GM21367 (cell line): Measurements from ENCODE around the gene ZNF804B.

Experiments used
- ATAC-seq: cut with Tn5 transposase; IDR thresholded peaks from one replicate; pipeline ENCODE4 v1.9.1; 2021; ENCODE audit not compliant: unreplicated experiment

ZNF804B gene

DNA sequence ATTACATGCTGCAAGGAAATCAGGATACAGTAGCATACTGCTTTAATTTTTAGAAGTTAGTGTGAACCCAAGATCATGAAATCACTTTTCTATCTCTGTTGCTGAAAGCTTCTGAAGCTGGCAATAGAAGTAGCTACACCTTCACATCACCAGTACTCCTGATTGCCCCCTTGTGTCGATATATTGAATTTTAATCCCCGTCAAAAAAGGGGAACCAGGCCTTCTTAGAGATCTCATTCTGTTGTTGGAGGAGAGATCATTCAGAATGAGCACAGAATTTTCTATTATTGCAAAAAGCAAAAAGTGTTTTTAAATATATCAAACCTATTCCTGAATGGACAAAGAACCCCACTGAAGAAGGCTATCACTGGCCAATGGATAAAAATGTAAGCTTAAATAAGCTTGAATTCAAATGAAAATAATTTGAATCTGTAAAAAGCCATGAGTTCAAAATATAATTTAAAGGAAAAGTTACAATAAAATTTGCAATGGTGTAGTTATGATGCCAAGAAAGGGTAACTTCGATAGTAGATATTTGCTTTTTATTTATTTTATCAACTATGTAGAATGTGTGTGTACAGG, 75.7 kb downstream of the ZNF804B start:
- ATAC-seq = peak; percentile 92

DNA sequence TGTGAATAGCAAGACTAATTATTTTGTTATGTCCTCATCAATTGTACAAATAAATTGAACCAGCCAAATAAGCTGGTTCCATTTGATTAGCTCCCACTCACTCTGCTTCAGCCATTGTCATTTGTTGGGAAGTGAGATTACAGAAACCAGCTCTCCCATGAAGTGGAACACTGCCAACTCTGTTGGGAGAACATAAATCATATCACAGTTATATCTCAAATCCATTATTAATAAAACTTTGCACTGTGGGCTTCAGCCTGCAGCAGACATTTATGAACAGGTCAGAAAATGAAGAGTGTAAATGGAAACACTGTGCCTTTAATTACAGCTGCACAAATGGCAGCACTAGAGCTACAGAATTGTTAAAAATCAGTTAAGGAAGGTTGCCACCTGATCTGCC, 82.7 kb downstream of the ZNF804B start:
- ATAC-seq = no peak

DNA sequence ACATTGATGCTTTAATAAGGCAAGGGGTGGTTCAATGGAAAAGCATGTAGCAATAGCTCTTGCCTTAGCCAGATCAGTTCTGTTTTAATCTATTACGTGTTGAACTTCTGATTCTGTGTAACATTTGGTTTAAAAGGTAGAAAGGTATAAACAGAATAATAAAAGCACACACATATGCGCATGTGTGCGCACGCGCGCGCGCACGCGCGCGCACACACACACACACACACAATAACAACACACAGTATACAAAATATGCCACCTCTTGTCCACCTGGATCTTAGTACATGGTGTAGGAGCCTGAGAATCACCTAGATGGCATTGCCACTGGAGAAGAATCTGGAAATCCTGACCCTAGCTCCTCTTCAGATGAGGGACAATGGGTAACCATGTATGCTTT, 85.6 kb downstream of the ZNF804B start:
- no peak for ATAC-seq

DNA sequence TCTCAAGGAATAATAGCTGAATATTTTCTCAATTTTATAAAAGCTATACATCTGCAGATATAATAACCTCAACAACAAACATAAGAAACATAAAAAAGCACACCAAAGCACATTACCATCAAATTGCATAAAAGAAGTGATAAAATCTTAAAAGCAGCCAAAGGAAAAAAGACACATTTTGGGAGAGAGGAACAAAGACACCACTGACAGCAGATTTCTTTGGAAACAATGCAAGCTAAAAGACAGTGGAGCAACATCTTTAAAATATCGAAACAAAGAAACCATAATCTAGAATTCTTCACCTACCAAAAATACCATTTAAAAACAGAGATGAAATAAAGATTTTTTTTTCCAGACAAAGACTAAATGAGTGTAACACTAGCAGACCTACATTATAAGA, 91.7 kb downstream of the ZNF804B start:
- ATAC-seq = no peak

DNA sequence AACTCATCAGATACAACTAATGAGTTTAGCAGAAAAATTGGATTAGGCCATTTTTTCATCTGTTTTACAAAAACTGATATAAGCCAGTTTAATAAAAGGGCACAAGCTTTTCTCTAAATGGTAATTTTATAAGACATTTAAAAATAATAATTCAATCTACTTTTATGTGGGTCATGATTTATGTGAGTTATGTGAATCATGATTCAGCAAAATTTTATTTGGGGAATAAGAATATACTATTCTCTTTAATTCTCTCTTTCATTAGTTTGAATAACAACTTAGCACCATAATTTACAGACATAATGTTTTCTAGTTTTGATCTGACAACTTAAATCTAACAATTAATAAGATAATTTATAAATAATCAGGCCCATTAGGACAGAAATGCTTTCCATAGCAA, 99.8 kb downstream of the ZNF804B start:
- no peak for ATAC-seq

DNA sequence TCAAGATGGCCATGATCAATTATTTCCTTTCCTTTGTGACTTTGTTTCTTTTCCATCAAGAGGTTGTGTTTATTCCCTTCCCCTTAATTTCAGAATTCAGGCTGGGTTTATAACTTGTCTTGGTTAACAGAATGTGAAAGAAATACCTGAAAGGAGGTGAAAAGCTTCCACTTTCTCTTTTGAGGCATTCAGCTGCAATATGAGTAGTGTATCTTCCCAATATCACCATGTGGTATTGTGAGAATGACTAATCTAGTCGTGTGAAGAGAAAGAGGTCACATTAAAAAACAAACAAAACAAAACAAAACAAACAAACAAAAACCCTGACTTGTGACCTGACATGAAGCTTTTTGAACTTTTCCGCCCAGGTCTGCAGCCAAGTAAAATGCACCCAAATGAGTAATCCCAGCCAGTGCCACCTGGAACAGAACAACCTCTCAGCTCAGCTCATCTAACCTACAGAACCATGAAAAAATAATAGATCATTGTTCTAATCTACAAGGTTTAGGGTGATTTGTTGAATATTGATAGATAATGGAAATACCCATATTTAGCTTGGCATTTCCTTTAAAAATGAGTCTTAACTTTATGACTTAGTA, 106.9 kb downstream of the ZNF804B start:
- ATAC-seq = no peak

DNA sequence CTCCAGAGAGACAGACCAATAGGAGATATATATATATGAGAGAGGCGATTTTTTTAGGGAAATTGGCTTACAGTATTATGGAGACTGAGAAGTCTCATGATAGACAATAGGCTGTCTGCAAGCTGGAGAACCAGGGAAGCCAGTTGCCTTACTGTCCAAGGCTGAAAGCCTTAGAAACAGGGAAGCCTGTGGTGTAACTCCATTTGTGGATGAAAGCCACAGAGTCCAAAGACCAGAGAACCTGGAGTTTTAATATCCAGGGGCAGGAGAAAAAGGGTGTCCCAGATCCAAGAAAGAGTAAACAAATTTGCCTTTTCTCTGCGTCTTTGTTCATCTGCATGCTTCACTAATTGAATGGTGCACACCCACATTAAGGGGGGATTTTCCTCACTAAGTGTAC, 107.7 kb downstream of the ZNF804B start:
- no peak for ATAC-seq

DNA sequence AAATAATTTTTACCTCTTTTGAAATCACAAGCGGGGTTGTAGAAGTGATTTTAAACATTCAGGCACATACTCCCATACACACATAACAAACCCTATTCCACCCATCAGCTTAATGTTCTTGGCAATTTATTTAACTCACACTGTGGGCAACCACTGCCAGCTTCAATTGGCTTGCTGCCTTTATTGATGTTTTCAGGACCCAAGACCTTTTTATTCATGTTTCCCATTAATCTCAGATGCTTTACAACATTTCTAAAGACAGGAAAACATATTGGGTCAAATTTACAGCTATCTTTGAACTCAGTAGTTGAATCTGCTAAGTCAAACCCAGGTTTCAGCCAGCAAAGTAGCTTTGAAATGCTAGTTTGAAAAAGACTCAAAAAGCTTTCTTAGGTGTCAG, 109.0 kb downstream of the ZNF804B start:
- ATAC-seq = no peak

DNA sequence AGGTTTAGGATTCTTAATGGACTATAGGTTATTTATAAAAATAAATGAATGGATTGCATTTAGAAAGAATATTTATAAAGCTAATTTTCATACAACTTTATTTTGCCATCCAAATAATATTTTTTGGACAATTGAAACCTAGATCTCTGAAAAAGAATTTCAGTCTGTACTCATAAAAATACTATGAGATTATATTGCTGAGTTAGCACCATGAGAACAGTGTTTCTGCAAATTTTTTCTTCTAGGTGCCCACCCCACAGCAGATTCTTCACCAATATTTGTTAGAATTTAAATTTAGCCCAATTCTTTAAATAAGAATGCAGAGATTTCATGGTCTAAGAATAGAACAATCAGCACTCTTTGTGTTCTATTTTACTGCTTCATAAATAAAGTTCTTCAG, 121.6 kb downstream of the ZNF804B start:
- ATAC-seq = no peak

DNA sequence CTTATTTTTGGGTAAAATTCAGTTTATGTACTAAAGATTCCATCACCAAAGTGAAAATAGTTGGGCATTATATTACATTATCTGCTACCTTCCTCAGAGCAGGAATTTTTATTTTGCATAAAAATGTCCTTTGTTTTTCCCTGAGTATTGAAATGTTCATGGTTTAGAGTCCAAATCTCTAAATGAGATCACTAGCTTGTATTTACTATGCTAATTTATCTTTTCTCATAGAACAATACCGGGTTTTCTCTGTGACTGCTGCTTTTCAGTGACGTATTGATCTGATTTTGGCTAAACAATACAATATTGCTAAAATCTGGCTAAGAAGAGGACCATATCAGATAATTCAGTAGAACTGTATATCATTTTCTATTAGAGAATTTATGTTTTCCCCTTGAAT, 125.6 kb downstream of the ZNF804B start:
- ATAC-seq = no peak

DNA sequence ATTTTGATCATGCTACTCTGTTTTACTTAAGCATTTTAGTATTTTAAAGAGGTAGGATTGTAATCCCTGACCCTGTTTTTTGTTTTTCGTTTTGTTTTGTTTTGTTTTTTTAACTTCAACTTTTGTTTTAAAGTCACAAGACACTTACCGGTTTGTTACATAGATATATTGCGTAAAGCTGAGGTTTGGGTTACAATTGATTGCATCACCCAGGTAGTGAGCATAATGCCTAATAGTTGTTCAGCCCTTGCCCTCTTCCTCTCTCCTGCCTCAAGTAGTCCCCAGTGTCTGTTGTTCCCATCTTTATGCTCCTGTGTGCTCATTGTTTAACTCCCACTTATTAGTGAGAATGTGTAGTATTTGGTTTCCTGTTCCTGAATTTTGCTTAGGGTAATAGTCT, 129.2 kb downstream of the ZNF804B start:
- ATAC-seq = no peak

DNA sequence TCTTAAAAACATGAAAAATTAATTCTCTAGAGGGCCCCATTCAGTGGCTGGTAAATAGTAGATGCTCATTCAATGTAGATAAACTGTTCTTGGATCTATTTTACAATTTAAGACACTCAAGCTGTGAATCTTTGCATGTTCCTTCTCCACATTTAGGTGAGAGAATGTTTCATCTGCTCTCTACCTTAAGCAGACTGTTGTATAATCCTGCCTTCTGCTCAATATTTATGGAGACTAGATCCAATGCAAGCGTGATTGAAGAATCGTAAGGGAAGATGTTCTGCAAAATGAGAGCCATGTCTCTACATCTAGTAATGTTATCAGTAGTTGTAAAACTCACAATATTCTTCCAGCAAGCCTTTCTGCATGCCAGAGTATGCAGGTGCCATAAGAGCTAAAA, 151.0 kb downstream of the ZNF804B start:
- no peak for ATAC-seq

DNA sequence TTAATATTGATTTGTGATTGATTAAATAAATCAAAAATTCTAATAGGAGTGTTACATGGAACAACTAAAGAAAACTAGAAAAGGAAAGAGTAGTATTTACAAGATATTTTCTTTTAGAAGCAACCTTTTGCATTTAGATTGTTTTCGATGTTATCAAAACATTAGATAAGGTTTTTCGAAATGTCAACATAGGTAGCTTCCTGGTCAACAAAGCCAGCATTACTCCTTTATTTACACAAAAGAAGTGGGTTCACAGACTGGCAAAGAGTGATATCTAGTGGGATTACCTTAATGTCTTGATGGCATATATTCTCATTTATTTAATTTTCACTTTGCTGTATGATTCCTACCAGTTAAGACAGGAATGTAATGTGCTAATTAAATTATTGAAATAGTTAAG, 153.4 kb downstream of the ZNF804B start:
- no peak for ATAC-seq

DNA sequence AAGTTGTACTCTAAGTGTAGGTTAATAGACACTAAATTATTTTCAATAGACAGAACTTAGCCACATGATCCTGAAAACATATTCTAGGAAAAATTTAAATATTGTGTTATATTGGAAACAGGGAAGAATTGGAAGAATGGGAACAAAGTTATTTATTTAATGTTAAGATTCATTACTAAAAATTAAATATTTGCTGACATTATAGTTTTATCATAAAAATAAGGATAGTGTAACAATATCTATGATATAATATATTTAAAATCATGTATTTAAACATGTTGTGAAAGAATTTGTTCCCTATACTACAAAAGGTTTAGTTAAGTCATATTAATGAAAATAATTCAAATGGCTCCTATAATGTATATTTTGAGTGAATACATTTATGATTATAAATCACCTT, 156.1 kb downstream of the ZNF804B start:
- no peak for ATAC-seq

DNA sequence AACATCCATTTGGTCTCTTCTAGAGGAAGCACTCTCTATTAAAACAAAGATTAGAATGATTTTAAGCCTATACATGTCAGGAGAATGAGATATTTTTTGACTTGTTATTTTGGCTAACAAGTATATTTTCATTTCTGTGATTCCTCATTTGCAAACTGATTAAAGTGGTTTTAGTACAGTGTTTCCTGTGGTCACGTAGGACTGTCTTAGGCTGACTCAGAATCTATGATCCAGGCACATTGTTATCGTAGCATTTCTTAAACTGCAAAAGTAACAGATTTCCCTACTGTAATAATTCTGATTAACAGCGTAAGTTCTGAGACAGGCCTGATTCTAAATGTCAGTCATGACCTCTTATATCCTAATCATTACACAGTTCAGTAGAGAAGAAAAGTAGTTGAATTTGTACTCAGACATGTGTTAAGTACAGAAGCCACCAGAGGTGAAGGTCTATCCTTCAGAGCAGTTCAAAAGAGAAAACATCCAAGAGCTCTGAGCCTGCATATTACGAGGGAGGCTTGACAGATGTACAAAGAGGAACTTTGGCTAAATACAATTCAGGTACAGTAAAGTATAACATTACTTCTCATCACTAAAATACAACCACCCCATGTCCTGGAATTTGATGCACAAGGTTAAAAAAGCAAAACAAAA, 160.1 kb downstream of the ZNF804B start:
- ATAC-seq = no peak

DNA sequence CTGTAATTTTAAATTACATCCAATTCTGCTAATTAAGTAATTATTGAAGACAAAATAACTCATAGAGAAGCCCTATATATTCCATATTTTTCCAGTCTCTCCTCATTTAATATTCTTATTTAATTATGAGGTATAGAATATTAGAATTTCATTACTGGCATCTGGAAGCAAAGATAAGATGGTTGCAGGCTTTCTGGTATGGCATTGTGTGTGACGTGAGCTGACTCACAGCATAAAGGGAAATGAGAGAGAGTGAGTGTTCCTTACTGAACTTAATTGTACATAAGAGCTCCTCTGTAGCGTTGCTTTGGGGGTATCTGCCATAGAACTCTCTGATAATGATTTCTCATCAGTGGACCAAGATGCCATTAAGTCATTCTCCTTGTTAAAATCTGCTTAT, 163.4 kb downstream of the ZNF804B start:
- ATAC-seq = no peak

DNA sequence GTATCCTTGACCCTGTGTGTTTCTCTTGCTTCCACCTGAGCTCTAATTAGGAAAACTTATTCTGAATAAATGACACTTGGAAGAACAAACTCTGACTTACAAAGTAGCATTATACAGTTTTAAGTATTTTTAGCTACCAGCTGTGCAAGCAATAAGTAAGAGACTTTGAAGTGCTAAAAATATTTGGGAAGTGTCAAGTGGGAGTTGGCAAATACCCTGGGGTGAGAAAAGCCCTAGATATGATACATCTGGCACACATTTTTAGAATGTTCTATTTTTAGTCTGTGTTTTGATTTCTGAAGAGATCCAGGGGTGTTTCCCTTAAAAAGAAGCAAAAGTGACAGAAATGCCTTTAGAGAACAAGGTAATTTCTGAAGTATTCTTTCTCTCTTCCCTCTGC, 168.8 kb downstream of the ZNF804B start:
- ATAC-seq = no peak

DNA sequence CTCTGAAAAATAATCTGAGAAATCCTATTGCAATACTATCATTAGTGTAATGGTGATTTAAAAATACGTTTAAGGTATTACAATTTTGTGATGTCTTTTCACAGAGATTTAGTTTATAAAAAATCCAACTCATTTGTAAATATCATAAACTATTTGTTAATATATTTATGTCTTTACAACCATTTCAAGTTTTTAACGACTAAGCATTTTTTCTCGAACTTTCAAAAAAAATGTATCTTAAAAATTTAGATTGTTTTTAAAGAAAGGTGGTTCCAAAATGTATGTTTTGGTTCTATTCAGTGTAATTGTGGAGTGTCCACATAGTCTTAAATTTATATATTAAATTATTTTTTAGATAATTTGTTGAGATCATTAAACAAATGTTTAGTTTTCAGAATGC, 170.2 kb downstream of the ZNF804B start:
- no peak for ATAC-seq

DNA sequence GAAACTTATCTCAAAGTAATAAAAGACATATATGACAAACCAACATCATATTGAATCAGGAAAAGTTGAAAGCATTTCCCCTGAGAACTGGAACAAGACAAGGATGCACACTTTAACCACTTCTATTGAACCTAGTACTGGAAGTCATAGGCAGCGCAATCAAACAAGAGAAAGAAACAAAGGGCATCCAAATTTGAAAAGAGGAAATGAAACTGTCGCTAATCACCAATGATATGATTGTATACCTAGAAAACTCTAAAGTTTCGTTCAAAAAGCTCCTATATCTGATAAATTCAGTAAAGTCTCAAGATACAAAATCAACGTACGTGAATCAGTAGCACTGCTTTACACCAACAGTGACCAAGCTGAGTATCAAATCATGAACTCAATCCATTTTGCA, 173.8 kb downstream of the ZNF804B start:
- no peak for ATAC-seq

DNA sequence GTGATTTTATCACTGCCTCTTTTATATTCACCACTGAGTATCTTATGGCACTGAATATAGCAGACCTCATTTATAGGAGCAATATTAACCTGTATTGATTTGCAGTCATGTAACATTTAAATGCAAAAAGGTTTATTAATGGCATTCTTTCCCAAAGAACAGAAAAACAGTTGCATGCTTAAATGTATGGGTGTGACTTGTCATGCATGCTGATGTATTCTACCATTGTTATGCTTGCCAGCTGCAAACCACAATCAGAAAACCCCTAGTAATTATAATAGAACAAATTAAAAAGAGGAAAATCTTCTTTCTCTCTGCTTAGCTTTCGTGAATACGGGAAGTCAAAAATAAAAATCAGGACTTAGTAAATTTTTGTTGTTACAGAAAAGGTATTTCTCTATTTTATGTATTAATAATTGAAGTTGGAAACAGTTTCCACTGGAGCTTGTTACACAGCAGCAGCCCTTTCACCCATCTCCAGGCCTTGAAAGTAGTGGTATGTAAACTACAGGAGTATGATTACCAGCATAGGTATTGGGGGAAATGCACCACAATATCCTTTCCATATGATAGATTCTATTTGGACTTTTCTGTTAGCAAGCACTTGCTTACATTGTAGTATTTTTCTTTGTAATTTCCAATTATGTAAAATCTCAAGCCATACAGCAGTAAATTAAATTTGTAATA, 183.5 kb downstream of the ZNF804B start:
- ATAC-seq = no peak

DNA sequence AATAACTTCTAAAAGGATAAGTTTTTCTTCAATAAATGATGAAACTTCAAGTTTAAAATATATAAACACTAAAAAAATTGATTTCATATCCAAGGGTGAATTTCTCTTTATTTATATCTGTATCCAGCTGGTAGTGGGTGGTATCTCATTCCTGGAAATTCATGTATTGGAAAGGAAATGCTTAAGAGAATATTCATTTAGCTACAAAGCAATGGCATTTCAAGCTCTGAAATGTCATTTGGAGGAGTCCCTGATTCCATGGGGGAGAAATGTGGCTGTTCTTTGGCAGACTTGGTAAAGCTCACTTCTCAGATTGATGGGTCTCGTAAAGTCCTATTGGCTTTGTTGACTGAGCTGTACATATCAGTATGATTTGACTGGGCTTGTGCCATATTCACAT, 192.3 kb downstream of the ZNF804B start:
- ATAC-seq = no peak

DNA sequence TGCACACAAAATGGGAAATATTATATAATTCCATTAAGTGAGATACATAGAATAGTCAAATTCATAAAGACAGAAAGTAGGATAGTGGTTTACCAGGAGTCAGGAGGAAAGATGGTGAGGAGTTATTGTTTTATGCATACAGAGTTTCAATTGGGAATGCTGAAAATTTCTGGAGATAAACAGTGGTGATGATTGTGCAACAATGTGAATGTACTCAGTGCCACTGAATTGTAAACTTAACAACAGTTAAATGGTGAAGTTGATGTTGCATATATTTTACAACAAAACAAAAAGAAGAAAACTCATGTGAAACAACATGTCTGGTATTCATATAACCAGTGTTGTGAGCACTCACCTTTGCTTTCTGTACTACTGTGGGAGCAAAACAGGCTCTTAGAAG, 204.9 kb downstream of the ZNF804B start:
- no peak for ATAC-seq
